GM19468 (cell line): ENCODE results near the gene TTC7B.

Experiments used
- ATAC-seq: cut with Tn5 transposase; IDR thresholded peaks from one replicate; pipeline ENCODE4 v1.9.1; 2021; ENCODE audit warnings: mild to moderate bottlenecking, moderate library complexity, moderate number of reproducible peaks; ENCODE audit not compliant: unreplicated experiment; ENCODE audit errors: extremely low read depth

The TTC7B gene

DNA sequence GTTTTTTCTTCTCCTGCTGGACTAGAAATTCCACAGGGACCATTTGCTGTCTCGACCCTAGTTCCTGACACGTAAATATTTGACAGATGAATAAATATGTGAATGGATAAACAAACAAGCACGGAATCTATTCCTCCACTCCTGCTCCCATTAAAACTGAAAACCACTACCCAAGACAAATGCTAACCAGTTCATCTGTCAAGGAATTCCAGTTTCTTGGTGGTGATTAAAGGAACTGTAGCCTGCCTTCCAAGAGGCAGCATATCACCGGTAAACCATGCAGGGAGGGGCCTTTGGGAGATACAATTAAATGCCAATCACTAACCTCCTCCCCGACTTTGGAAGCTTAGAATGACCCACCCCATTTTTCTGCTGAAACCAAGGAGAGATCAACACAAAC lies 95.4 kb downstream of the TTC7B start:
- no peak for ATAC-seq

DNA sequence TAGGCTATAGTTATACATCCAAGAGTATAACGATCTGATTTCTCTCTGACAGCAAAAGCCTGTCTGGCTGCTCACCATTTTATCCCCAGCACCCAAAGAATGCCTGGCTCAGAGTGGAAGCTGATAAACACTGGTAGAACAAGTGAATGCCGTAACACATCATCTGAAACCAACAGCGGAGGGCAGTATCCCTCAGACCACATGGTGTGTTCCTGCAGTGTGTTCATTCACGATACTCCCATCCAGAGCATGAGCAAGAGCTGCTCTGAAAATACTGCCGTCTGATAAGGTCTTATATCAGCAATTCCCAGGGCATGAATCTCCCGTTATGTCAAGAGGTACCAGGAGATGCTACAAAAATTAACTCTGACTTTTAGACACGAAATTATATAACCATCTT lies 95.9 kb downstream of the TTC7B start:
- no peak for ATAC-seq

DNA sequence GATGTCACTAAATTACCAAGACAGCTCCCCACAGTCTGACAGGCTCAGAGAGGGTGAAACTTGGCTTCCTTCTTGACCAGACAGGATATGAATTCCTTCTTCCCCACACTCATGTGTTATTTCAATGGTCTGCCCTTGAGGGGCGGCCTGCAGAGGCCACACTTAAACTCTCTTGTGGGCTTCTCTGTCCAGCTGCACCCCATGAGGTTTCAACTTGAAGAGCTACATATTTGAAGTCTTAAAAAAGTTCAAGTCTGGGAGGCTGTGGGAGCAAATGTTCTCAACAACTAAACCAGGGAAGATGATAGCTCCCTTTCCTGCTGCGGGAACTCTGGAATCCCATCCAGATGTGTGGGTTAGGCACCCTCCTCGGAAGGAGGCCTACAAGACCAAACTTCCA lies 98.3 kb downstream of the TTC7B start:
- no peak for ATAC-seq

DNA sequence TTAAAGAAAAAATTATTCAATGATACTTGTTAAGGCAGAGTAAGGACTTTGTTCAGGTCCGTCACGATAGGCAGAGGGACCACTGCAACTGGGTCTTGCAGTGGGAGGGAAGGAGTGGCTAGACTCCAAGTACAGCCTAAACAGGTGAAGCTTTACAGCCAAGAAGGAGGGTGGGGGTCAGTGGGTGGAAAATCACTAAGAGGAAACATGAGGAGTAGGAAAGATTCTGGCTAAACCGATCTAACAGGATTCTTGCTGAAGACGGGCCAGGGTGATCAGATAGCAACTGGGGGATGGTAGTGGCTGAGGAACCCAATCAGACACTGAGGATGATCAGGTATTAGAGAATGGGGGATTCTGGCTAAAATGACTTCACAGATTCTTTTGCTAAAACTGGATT lies 100.2 kb downstream of the TTC7B start:
- ATAC-seq = no peak

DNA sequence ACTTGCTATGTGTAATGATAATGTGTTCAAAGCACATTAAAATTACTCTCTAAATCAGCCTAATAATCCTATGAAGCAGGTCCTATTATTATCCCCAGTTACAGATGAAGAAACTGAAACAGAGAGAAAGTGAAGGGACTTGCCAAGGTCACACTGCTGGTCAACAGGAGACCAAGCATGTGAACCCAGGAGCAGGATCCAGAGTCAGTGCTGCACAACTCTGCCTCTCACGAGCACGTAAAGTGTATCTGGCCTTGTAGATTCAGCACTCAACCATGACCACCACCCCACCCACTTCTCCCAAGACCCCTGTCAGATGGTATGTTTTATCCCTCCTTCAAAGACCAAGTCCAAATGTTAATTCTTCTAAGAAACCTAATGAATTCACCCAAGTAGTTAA lies 100.7 kb downstream of the TTC7B start:
- ATAC-seq = no peak

DNA sequence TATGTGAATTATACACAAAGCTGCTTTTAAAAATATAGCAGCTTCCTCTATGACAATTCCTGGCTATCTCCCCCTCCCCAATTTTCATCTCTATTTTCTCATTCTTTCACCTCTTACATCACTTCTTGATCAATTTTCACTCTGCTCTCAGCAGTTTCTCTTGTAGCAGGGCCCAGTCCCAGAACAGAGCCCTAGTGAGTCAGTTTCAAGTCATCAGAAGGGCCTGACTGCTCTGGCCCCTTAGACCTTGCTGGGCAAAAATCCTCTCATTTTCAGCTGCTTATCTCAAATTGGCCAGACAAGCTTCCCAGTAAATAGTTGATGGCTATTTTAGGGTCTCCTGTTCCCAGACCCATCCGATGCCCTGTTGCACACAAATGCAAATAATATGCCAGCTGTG lies 101.4 kb downstream of the TTC7B start:
- ATAC-seq = no peak

DNA sequence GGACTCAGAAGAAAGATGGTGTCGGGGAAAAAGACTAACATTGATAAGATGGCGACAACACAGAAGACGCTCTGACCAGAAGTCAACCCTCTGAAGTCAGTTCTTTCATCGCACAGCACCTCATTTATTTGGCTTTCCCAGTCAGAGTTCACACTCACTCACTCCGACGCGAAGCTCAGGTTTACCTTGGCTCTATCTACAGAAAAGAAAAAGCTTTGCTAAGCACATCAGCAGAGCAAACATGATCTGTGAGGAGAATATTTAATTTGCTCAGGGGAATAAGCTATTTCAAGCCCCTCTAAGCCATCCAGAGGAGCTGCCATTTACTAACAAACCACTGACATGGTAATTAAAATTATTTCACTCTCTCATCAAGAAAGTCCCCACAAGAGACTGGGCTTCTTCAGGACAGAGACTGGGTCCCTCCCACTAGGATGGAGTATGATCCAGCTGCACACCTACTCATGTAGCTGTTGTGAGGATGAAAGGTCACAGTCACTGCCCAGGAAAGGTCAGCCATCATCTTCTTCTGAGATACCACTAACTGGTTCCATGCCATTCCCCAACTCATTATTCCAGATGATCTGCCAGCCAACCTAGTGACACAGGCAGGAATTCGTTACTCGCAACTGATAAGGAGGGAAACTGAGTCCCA lies 111.4 kb downstream of the TTC7B start:
- no peak for ATAC-seq

DNA sequence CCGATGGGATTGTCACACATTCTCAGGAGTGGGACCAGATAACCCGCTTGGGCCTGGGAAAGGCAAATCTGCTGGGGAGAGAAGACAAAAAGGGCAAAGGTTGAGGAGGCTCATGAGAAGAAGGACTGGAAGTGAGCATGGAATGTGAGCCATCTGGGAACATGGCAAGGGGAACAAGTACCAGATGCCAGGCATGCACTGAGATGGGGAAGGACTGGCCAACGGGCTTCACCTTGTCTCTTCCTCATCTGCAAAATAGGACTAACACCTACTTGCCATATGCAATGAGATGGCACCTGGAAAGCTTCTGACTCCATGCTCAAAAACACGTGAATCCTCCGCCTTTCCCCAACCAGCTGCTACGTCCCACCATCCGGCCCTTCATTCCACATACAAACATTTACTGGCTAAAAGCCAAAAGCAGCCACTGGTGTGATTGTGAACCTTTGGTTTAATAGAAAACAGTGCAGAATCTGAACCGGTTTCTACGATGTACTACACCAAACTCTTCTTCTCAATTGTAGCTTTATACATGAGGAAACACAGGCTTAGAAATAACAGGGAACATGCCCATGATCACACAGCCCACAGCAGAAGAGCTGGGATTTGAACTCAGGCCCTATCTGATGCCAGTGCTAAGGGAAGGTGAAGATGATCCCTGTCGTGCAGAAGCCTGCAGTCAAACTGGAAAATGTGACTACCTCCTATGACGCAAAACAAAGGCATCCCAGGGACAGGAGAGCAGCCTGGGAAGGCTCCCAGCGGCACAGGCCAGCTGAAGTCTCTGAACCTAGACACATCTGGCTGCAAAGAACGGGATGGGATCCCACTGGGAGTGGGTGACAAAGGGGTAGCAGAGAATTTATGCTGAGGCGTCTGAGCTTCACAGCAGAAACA lies 112.1 kb downstream of the TTC7B start:
- no peak for ATAC-seq

DNA sequence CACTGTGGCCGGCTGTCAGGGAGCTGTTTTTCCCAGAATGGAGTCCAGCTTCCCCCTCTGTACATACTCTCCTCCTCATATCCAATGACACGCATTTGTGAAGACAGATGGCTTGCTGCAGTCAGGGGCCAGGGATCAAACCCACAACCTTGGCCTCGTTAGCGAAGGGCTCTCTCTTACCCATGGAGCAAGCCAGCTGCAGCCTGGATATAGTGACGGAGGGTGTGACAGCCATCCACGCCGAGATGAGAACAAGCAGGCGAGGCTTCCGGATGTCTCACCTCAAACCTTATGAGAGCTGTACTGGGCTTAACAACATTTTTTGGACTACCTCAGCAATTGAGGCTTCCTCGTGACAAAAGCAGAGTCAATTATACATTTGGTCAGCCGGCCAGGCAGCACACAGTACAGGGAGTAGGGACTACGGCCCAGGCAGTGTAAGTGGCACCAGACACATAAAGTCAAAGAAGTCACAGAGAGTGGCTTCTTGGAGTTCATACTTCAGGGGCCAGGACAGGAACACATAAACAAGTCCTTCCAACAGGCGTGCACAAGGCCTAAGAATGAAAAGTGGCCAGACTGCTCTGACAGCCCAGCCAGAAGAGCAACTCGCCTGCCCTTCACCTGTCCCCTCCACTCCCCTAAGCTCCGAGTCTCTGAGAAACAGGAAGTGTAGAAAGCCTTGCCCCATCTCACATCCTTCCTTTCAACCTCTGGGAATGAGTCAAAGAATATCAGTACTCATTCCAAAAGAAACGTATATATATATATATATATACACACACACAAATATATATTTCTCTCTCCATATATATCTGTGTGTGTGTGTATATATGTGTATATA lies 115.1 kb downstream of the TTC7B start:
- ATAC-seq = no peak

DNA sequence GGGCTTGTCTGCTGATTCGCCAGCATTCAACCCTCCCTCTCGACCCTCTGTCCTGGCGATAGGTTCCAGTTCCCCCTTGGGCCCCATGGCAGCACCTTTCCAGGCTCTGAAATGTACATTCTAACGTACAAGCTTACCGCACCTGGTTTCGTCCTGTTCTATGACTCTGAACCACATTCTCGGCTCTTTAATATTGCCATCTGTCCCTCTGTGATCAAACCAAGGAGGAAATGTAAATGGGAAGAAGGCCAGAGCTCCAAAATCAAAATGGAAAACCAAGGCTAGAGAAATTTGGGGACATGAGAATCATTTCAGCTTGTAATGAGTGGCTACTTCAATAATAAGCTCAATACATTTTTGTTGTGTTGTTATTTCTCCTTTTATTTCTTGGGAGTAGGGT lies 117.2 kb downstream of the TTC7B start:
- ATAC-seq = no peak

DNA sequence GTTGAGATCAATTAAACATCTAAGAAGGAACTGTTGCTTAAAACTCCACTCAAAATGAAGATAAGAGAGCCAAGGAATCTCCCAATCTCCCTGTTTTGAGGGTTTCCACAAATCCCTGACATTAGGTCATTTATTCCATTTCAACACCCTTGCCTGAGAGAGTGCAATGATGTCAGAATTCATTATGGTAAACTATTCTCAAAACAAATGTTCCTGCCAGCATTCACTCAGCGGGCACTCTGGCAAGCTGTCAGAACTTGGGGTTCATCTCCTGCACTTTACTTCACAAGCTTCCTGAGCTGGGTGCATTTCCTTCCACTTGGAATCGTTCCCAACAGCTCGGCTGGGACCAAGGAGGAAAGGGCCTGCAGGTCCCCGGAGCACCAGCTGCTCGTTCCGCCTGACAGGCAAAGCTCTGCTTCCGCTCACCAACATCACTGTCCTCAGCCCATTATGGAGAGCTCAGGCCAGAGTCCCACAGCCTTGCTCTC lies 117.8 kb downstream of the TTC7B start:
- ATAC-seq = no peak

DNA sequence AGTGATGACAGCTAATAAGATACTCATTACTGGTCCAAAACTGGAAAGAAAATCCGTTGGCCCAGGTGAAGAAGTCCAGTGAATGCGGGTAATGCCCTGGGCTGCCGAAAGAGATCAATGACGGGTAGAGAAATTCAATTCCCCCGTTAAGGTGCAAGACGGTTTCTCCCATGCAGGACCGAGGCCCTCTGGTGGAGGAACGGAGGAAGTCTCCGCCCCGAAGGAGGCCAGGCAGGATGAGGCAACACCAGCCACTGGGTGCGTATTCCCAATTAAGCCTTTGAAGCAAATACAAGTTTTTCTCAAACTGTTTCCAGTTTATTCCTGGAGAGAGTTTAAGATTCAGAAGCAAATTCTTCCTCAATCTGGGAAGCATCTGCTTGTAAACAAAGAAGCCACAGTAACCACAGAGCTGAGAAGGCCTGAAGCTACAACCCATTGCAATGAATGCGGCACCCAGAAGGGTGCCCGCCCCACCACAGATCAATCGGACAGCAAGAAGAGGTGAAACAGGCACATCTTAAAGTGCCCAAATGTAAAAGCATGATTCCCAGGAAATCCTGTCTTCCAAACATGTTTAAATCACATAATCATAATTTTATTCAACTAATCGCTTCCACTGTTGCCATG lies 118.5 kb downstream of the TTC7B start:
- ATAC-seq = no peak

DNA sequence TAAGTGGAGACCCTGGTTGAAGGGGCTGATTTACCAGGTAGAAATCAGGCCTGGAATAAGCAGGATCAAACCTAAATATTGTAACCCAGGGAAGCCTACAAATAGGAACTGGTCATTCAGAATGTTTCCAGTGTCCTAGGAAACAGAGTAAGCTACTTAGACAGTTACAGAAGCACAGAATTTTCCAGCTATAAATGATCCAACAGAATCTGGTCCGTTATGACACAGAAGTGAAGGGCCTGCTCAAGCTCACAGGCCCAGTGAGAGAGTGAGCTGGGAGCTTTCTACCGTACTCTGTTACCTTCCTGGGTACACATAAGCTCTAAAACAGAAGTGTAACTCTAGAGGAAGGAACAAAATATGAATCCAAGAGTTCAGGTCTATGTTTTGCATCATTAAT lies 119.1 kb downstream of the TTC7B start:
- ATAC-seq = no peak

DNA sequence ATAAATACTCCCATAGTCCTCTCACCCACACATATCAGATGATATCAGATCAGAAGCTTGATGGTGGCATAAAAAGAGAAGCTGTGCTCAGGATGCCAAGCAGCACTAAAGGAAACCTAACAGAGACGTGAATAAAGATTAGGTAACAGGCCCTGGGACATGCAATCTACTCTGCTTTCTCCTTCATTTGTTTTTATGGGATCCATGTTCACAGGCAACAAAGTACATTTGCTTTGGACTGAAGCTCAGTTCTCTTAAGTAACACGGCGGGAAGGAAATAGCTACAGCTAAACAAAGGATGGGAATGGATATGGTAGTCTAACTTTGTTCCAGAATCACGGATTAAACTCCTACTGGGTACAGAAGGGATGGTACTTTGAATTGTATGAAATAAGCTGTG lies 119.5 kb downstream of the TTC7B start:
- no peak for ATAC-seq

DNA sequence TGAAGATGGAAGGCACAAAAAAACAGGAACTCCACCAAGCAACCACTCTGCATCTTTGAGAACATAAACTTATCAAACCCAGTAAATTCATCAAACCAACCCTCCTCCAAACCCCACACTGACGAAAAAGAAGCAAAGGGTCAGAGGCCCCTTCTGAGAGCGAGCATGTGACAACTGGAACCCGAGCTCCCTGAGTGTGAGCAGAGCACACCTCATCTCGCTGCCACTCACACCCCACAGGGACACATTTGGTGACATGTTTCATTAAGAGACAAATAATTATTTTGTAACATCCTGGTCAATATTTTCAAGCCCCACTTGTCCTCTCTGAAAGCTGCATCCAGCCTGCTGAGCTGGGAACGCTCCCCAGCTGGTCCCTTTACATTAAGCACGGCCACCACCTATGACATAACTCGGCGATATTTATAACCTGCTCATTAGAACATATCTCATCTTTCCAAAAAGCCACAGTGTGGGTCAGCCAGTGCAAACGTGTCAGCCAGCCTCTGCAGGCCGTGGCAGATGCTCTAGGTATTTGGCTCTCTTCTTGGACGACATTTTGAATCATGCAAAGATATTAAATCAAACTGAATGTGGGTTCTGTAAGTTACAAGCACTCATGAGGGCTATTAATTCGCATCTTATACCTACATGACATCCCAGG lies 120.1 kb downstream of the TTC7B start:
- no peak for ATAC-seq

DNA sequence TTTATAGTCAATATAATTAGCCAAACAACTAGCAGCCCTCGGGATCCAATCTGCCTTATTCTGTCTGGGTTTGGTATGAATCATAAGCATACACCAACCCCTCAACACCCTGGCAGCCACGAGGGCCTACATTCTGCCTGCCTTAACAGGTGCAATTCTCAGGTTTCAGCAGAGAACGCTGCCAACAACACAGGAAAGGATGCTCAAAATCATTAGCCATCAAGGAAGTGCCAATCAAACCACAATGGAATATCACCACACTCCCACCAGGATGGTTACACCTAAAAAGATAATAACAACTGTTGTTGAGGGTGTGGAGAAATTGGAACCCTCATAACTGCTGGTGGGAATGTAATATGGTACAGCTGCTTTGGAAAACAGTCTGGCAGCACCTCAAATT lies 122.8 kb downstream of the TTC7B start:
- no peak for ATAC-seq

DNA sequence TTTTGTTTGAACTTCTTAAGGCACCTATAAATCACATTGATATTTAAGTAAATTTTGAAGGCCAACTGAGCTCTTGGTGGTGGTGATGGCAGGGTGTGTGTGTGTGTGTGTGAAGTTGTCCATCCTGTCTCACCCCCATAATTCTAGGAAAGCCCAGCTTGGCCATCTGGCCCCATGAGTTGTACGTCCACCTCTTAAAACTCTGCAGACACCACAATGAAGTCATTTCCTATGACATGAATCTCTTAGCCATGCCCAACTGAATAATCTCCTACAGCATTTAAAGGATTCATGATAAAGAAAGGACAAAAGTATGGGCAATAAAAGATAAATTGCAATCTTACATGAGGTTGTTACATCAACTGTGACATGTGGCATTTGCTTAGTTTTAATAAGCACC lies 123.4 kb downstream of the TTC7B start:
- ATAC-seq = no peak

DNA sequence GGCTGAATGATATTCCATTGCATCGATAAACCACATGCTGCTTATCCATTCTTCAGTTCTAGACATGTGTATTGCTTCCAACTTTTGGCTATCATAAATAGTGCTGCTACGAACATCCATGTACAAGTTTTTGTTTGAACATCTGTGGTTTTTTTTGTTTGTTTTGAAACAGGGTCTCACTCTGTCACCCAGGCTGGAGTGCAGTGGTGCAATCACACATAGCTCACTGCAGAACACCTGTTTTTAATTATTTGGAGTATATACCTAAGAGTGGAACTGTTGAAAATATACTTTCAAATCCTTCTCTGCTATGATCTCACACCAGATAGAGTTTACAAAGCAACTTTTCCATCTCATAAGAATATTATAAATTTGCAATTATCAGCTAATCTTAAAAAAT lies 124.2 kb downstream of the TTC7B start:
- ATAC-seq = no peak

DNA sequence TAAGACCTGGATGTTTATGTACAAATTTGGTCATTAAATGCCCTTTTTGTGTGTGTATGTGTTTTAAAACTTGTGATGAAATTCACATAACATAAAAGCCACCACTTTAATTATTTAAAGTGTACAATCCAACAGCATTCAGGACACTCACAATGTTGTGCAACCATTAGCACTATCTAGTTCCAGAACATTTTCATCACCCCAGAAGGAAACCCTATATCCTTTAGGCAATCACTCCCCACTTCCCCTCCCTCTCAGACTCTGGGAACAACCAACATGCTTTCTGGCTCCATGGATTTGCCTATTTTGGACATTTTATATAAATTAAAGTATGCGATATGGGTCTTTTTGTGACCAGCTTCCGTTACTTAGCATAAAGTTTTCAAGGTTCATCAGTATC lies 124.6 kb downstream of the TTC7B start:
- ATAC-seq = no peak

DNA sequence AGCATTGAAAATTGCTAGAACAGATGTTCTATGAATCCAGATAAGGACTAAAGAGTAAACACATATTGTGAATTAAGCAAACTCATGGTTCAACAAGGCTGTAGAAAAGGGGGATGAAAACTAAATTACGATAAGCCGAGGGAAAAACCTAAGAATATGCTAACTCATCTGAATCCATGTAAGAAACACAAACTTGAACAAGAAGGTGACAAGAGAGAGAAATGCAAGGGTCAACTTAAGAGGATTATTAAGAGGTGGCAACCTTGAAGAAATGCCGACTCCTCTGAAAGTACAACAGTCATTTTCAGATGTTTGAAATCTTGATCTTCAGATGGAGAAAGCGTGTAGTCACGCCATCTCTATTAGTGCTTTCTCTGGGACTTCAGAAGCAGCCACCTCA lies 128.6 kb downstream of the TTC7B start:
- ATAC-seq = no peak
